ENCODE measurements around the gene GRM5.

GRM5 gene

DNA sequence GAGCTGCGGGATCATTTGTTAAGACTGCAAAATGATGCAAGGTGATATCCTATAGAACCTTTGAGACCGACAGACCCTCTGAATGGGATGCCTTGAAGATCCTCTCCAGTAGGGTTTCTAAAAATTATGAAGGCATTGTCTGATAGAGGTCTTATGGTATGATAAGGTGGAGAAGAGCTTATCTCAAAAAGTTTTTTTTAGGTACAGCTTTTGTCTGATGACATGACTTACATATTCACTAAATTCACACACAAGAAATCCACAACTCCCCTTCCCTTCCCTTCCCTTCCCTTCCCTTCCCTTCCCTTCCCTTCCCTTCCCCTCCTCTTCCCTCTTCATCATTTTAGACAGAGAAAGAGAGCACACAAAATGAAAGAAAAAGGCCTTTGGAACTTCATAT lies 609.8 kb downstream of the GRM5 start:
- in situ Hi-C loops (cut with MboI; ENCODE audit: low pct_unique_long_range_greater_than_20kb, low sequenced_read_pairs, unreplicated experiment): no loop called here
- no peak for TF ChIP-seq CTCF (IDR thresholded peaks at IDR 0.05; ENCODE audit: extremely low read depth, insufficient read depth, missing control alignments)
- no peak for DNase-seq (ENCODE audit: low spot score)

DNA sequence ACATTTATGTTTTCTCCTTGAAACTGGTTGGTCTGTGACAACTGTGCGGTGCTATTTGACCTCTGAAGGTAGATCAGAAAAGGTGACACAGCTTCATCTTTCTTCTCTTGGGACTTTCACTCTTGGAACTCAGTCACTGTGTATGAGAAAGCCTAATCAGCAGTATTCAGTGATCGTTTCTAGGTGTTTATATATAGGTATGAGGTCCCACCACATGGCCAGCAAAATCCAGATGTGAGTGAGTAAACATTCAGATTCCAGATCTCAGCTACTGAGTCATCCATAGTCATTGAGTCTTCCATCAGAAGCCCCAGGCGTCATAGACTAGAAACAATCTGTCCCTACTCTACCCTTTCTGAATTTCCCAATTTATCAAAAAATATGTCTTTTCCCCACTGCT lies 610.9 kb downstream of the GRM5 start:
- in situ Hi-C loops (cut with MboI; ENCODE audit: low pct_unique_long_range_greater_than_20kb, low sequenced_read_pairs, unreplicated experiment): no loop called here
- TF ChIP-seq CTCF (IDR thresholded peaks at IDR 0.05; ENCODE audit: extremely low read depth, insufficient read depth, missing control alignments): no peak
- DNase-seq (ENCODE audit: low spot score): no peak

Data from GM13977 (cell line).